GM19239 (cell line): ENCODE measurements around the gene TMEM31.

Source experiments
- DNase-seq: peaks from one replicate; pipeline ENCODE4 v3.0.0; 2011; ENCODE audit warnings: low spot score; ENCODE audit not compliant: insufficient read length
- FAIRE-seq: peaks from 2 replicates; lab custom pipeline; 2011; peaks lifted over from hg19 to GRCh38; lab: Jason Lieb, UNC

The TMEM31 gene, protein sequence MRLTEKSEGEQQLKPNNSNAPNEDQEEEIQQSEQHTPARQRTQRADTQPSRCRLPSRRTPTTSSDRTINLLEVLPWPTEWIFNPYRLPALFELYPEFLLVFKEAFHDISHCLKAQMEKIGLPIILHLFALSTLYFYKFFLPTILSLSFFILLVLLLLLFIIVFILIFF

DNA sequence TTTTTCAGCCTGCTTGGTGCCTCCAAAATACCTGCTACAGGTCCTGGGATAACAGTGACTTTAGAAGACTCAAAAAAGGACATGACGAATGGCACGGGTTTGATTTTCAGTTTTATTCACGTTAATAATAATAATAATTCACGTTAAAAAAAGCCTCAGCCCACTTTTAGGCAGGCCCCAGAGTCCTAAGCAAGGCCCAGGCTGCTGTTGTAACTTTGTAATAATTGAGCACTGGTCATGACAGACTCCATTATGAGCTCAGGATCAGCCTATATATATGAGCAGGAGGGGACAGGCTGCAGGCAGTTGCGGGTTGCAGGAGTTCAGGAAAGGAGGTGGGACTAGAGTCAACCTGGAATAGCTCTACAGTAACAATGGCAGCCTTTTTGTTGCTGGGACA is at the start of gene TMEM31:
TSS of gene TMEM31 (plus strand) at position 301 of the 400 bp plus-strand sequence. CDS start 1,350 bp downstream, outside the sequence.
- FAIRE-seq (no peak), DNase-seq (no peak)

DNA sequence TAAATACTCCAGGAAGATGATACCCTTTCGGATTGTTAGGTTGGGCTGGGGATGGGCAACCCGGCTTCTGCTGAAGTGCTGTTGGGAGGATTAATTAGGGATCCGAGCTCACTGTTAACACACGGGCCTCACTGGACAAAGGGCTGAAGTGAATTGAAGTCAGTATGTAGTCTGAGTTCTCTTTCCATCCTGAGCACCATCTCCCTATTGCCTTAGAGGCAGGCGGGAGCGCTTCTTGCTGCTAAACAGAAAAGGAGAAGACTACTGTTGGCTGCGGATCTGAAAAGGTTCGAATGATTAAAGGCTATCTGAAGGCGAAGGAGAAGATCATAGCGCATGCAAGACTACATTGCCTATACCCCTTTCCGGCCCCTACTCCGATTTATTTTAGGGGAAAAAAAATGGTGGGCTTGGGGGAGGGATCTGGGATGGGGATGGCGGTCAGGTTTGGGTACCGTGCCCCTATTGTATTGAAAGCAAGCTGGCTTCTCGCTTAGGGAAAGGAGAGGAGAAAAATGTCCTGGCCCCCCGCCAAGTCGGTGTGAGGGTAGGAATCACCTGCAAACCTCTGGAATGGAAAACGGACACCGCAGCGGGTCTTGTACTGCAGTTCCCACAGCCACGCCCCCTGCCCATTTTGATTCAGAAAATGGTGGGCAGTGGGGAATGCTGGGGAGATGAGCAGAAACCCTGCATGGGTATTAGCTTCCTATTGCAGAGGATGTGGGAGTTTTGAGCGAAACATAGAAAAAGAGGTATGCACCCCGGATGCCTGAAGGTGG is 46.5 kb upstream of the TMEM31 start:
- FAIRE-seq: no peak

DNA sequence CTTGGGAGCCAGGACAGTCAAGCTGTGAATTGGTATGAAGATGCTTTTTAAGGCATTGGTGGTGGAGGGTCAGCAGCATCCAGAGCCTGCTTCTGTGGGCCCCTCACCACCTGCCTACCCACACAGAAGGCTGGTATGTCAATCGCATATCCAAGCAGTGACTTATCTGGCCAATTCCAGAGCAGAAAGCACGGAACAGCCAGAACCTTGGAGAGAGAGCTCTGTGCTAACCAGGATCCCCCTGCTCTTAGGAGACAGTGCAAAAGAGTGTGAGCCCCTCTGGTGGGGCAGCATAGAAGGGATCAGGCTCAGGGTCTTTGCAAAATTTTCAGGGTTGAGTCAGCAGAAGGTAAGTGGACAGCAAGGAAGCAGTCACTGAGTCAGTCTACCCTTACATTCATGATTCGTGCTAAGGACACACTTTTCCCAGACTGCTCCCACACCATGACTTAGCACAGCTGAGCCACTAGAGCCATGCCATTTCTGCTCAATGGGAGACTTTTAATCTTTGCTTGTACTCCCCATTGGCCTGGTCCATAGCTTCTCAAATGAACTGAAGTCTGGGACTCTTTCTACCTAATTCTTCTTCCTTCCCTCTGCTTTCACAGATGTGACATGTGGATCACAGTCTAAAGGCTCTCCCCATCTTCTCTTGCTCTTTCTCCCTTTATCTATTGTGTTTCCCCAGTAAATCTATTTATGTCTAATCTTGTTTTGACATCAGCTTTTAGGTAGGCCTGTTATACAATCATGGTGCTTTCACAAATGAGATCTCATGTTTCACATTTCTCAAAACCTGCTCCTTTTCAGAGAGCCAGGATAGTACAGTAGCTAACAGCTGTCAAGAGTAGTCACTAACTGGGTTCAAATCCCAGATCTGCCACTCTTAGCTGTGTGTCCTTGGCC is 44.3 kb upstream of the TMEM31 start:
- FAIRE-seq (no peak), DNase-seq (no peak)

More for the DNA sequence above, 46.5 kb upstream of the TMEM31 start:
- no peak for DNase-seq

DNA sequence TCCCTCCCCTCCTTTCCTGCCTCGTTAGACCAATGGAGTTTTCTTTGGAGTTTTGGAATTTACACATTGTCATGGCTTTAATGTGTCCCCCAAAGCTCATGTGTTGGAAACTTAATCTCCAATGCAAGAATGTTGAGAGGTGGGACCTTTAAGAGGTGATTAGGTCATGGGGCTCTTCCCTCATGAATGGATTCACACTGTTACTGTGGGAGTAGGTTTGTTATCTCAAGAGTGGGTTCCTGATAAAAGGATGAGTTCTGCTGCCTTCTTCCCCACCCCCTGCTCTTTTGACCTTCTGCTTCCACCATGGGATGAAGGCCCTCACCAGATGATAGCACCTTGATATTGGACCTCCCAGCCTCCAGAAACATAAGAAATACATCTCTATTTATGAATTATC is 41.0 kb upstream of the TMEM31 start:
- FAIRE-seq (no peak), DNase-seq (no peak)

DNA sequence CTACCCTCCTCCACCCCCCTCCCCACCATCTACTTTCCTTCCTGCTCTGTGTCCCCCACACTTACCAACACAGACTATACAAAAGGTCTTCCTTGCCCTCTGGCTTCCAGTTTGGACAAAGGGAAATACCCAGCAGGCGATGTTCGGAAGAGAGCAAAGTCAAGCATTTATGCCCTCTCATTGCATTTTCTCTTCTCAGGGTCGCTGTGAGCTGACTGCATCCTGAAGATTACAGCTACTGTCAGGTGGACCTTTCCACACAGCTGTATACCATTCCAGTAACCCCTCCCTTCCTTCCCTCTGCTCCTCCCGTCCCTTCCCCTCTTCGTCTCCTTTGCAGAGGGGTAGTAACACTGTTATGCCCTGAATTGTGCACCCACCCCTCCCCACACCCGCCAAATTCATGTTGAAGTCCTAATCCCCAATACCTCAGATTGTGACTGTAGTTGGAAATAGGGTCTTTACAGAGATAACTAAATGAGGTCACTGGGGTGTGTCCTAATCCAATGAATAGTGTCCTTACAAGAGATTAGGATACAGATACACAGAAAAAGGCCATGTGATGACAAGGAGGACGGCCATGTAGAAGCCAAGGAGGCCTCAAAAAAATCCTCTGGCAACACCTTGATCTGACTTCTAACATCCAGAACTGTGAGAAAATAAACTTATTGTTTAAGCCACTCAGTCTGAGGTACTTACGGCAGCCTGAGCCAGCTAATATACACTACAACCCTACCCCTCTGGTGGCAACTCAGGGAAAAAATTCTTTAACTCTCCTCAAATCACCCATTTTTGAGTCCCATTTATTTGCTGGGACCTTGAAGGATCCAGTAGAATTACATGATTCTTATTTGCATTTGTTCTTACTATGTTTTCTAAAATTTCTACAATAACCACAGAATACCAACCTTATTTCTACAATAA is 35.9 kb upstream of the TMEM31 start:
- no peak for DNase-seq
- peak; percentile 4 for FAIRE-seq

DNA sequence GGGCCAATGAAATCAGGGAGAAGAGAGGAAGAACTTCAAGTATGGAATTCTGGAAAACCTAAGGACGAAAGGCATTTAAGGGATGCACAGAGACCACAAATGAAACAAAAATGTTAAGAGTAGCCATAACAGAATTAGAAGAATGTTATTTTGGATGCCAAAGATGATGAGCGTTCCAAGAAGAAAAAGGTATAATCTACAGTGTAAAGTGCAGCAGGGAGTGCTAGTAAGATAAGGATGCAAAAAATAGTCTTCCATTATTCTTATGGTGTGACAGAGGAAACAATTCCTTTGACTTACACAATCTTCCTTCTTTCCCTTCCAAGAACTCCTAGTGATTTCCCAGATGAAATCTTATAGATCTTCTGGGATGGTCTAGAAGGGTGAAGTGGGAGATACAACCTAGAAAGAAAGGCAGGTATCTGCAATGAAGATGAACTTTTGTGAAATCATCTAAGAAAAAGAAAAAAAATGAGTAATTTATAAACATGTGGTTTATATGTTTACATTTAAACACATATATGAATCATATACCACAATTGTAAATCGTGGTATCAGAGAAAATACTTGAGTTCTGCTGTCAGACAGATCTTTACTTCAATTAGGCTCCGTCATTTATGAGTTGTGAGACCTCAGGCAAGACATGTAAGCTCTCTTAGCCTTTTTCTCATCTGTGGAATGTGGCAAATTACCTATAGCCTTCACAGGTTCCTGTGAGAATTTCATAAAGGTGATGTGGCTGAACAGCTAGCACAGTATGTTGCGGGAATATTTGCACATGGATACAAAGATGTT is 32.3 kb upstream of the TMEM31 start:
- FAIRE-seq (peak; percentile 18), DNase-seq (no peak)

DNA sequence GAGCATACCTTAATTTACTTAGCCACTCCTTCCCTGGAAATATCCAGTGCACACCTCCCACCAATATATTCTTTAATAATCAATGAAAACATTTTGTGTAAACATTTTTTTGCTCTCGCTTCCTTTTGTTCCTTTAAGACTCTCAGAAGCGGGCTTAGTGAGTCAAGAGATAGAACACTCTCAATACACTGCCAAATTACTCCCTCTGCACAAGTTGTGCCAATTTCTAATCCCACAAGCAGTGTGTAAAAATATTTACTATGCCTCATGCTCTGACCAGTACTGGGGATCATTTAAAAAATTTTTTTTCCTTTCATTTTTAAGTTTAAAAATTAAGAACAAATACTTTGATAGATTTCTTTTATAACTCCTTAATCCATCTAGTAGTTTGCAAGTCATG is 29.3 kb upstream of the TMEM31 start:
- DNase-seq (no peak), FAIRE-seq (no peak)

DNA sequence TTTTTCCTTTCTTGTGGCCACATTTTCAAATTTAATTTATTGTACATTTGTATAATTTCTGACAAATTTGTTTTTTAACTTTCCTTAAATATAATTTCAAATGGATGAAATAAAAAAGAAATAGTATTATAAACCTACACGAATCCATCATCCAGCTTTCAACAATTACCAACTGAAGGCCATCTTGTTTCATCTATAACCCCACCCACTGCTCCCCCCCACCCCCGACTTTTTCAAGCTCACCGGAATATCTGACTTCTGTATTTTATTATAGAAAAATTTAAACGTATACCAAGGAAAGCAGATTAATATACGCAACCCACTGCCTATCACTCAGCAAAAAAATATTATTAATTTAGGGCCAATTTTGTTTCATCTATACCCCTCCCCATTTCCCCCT is 25.3 kb upstream of the TMEM31 start:
- no peak for FAIRE-seq
- DNase-seq: no peak

DNA sequence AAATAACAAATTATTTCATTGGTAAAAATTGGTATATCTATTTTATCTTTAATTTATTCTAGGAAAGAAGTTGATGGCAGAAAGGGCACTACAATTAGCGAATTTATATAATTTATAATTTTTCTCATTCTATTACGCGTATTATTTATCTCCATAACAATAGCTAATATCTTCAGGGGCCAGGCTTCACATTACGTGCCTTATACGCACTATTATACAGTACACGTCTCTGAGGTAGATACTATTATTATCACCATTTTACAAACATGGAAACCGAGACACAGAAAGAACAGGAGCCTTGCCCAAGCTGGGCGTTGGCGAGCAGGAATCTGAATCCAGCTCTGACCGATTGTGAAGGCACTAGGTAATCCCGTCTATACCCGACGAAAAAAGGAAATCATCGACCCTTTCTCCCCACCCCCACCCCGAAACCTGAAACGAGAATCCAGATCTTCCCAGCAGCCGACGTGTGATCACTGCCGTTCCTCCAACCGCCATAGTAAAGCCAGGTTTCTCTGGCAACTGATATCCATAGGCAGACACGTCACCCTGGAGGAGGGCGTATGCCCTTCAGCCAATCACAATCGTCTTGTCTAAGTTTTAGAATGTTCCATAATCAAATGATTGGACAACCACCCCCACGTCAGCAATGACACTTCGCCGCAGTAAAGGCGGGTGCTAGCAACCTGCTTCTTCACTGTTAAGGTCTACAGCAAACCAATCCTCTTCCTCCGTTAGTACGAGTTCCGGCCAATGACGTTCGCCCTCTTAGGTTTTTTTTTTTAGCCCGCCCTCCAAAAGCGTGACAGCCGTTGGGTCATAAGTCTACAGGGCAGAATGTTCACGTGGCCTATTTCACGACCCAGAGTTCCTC is 24.3 kb upstream of the TMEM31 start, which contains the start of gene MORF4L2:
TSS of gene MORF4L2 (minus strand) at position 501 of the 874 bp plus-strand sequence. CDS start 9,672 bp downstream, outside the sequence.
- FAIRE-seq (peak; percentile 100), DNase-seq (peak; percentile 22)

DNA sequence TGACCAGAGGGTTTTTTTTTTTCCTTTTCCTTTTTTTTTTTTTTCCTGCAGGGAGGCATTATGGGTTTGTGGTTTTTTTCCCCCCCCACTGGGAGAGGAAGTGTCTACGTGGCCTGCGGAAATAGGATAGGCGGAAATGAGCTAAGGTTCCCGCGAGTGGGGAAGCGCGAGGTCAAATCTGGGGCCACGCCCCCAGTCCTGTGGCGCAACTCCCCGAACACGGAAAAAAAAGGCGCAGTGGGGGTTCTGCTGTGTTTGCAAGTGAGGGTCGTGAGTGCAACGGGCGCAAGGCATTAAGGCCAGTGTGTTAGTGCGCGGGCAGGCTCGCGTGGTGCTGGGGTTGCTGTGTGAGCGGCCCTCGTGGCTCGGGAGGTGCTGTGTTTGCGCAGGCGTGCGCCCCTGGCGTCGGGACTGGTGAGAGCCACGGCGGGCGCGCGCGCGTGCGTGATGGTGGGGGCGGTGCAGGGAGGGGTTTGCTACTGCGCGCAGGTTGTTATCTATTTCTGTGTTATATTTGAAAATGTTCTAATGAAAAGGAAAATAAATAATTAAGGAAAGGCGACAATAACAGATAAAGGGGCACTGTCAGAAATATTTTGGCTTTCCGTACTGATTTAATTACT is 23.5 kb upstream of the TMEM31 start:
- no peak for FAIRE-seq
- DNase-seq: peak; percentile 20

DNA sequence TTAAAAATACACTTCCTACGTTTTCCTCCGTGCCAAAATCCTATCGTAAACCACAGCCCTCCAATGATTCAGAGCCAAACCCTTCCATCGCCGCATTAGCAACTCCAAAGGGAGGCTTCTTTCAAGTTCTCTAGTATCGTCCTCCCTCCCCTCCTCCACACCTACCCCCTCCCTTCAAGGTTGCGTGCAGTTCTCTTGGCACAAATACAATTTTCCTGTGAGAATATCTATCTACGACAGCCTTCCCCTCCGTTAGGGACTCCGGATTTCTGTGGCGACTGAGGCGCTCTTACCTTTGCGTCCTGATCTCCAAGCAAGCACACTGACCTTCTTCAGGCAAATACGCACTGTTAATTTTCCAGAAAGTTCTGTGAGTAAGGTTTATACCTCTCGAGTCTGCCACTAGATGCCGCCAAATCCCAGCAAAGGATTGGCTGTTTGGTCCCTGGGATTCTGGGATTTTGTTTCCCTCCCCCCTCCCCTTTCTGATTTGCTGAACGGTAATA is 23.0 kb upstream of the TMEM31 start:
- FAIRE-seq (peak; percentile 84), DNase-seq (no peak)

DNA sequence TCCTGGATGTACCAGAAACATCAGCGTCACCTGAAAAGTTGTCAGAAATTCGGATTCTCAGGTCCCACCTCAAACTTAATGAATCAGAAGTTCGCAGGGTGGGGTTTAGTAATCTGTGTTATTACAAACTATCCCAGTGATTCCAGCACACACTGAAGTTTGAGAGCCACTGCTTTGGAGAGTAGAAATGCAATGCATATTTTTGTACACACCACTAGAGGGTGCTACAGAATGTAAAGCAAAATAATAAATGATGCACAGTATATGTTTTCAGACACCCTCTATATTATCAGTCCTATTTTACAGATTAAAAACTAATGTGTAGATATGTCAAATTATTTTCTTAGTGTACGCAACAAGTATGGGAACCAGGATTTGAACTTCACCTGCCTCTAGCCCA is 21.8 kb upstream of the TMEM31 start:
- DNase-seq: no peak
- FAIRE-seq: no peak

DNA sequence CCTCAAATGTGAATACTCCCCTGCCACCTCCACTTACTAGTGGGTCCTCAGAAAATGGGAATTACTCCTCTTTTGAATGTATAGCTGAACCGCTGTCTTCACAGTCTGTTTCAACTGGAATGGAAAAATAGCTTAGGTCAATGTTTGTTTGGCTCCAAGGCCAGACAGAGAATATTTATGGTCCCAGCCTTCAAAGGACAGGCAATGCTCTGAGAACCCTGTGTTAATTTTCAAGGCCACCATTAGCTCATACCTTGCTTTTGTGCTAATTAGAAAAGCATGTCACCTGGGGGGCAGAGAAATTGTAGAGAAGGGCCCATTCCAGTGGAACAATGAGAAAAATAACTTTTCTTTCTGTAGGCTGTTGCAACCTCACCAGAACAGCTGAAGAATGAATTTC is 19.6 kb upstream of the TMEM31 start:
- DNase-seq (no peak), FAIRE-seq (no peak)

DNA sequence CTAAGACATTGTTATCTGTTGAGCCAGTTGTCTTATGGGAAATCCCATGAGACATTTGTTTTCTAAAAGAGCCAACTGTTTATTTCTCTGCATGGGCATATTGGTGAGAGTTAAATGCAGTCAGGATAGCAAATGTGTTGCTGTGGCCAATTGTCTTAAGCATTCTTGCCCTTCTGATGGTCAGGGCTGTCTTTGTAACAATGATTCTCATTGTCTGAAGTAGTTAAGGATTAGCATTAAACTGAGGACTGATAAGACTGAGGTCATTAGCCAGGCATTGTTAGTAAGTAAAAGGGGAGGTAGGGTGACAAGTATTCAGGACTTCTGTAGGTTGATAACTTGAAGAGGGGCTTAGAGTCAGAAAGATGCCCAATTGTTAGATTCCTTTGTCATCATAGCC is 13.0 kb upstream of the TMEM31 start:
- no peak for DNase-seq
- FAIRE-seq: no peak

DNA sequence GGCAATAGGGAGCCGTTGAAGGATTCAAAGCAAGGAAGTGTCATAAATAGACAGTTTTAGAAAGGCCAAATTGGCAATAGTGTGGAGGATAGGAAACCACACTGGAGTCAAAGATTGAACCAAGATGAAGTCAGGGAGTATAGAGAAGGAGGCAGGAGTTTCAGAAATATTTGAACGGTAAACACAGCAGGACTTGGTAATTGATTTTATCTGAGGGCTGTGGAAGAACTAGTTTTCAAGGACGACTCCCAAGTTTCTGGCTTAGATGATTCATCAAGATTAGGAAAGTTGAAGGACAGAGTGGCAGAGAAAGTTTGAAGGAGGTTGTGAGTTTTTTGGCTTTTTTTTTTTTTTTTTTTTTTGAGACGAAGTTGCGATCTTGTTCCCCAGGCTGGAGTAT is 11.5 kb upstream of the TMEM31 start:
- DNase-seq: no peak
- no peak for FAIRE-seq

DNA sequence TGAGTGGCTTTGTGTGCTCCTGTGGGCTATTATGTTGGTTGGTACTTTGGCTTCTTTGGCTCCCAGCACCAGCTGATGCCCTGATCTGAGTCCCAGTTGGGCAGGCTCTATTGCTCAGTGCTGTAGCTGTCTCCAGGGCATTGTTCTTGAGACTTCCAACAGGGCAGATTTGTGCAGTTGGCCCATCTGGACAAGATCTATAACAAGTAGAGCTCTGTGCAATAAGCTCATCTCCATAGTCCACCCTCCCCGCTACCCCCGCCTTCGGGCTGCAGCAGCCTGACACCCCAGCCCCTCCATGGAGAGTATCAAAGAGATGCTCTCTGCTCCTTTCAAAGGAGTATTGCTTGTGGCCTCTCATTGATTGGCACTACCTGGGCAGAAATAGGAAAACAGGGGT is 5.8 kb upstream of the TMEM31 start:
- FAIRE-seq: no peak
- DNase-seq: no peak

DNA sequence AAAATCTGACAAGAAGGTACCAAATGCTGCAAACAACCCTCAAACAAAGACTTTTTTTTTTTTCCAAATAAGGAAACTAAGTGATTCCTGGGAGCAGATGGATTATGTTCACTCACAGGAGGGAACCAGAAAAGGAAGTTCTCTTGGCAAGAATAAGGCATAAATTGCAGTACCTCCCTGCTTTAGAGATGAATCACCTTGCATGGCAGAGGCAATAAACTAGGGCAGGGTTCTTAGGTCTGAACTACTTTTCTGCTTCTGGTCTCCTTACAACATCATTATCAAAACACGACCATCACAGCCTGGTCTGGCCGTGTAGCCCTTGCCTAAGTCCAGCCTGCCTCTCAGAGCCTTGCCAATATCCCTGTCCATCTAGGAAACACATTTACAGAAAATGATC is 6.3 kb downstream of the TMEM31 start:
- DNase-seq: no peak
- no peak for FAIRE-seq
